COLO668 (cell line): ENCODE results near the gene PRUNE2.
"Not testable (repeated sequence)": the region's sequence is repeated elsewhere in the genome, so short reads cannot be mapped to it uniquely, and the experiment has no call there.

Experiments
- DNase-seq: peaks from one replicate; lab custom pipeline; 2025; ENCODE audit not compliant: unreplicated experiment; lab: John Stamatoyannopoulos, UW

Gene PRUNE2

DNA sequence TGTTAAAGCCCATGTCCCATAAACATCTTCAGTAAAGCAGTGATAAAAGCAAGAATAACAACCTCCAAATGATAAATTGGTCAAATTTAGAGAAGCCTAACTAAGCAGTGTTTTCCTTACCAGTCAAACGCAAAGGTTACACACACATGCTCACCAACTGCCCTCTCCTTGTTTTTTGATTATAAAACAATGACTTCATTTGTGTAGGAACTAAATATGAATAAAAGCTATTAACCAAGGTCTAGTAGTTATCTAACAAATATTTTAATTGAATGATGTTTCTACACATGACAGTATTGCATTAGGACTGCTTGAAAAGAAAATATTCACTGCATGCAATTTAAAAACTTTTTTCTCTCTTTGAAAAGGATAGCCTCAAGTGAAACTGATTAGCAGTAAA, 105.0 kb downstream of the PRUNE2 start:
- no peak for DNase-seq

DNA sequence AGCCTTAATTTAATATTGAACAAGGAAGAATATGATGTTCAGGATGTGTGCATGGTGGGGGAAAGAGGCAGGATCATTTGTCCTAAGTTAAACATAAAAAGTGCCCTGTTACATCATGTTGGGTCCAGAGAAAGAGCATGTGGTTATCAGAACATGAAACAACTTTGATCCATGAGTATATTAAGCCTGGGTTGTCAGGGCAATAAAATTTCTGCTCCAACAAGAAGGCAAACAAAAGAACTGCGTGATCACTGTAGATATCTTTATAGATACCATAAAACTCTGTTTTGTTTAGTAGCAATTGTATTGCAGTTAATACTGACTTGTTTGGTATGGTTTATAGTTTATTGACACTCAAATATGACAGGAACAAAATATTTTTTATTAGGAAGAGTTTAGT, 106.4 kb downstream of the PRUNE2 start:
- no peak for DNase-seq

GRCh38 chr9:76798527-76798926, 107.4 kb downstream of the PRUNE2 start:
- DNase-seq = no peak

GRCh38 chr9:76796296-76796695, 109.6 kb downstream of the PRUNE2 start:
- DNase-seq = no peak

- no peak for DNase-seq
Observed at GRCh38 chr9:76793784-76794431, 112.0 kb downstream of the PRUNE2 start.

GRCh38 chr9:76789840-76790239, 116.1 kb downstream of the PRUNE2 start:
- DNase-seq = no peak

- DNase-seq = no peak
Observed at GRCh38 chr9:76787677-76788076, 118.2 kb downstream of the PRUNE2 start.

DNA sequence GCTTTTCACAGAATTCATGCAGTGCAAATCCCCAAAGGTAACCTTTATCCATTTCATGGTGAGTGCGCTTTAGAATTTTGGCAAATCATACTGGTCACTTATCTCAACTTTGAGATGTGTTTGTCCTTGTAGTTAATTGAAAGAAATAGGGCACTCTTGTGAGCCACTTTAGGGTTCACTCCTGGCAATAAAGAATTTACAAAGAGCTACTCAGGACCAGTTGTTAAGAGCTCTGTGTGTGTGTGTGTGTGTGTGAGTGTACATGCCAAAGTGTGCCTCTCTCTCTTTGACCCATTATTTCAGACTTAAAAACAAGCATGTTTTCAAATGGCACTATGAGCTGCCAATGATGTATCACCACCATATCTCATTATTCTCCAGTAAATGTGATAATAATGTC, 120.4 kb downstream of the PRUNE2 start:
- no peak for DNase-seq

DNA sequence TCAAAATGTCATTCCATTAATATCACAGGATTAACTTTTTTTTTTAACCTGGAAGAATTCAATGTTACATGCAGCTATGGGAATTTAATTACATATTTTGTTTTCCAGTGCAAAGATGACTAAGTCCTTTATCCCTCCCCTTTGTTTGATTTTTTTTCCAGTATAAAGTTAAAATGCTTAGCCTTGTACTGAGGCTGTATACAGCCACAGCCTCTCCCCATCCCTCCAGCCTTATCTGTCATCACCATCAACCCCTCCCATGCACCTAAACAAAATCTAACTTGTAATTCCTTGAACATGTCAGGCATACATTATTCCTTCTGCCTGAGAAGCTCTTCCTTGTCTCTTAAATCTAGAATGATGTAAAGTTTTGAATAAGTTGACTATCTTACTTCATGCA, 121.0 kb downstream of the PRUNE2 start:
- DNase-seq = no peak

GRCh38 chr9:76772686-76773445, 133.0 kb downstream of the PRUNE2 start:
- no peak for DNase-seq

DNA sequence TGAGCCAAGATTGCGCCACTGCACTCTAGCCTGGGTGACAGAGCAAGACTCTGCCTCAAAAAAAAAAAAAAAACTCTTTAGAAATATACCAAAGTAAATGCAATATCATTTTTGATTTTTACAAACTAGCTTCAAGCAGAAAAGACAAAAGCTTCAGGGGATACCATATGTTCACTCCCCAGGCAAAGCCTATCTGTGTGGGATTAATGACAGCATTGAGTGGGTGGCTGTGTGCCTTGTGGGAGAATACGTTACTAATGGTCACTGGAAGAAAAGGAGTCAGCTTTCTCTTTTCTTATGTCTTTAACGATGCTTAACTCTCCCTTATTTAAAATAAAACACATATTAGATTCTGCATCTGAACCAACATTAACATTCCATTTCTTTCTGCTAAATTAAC, 139.8 kb downstream of the PRUNE2 start:
- no peak for DNase-seq

- no peak for DNase-seq
Observed at GRCh38 chr9:76764138-76764537, 141.8 kb downstream of the PRUNE2 start, which contains the start of gene PCA3. Gene PCA3, plus strand, starts transcription at chr9:76764438.

DNA sequence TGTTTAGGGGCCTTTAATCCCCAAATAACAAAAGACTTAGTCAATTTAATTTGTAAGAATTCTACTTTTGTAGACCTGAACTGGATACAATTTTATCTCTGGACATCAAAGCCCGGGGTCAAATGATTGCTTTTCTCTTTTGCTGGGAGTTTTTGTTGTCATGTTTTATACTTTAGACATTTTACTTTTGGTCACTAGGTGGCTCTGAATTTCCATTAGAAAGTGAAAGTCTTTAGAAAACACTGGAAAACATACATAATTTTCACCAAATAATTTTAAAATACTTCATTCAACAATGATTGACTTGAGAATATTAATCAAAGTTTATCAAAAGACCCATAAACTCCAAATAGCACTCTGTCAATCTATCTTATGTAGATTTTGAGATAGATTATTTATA, 144.5 kb downstream of the PRUNE2 start:
- DNase-seq = no peak

- DNase-seq = peak; percentile 86
Observed at GRCh38 chr9:76759732-76760131, 146.2 kb downstream of the PRUNE2 start.

DNA sequence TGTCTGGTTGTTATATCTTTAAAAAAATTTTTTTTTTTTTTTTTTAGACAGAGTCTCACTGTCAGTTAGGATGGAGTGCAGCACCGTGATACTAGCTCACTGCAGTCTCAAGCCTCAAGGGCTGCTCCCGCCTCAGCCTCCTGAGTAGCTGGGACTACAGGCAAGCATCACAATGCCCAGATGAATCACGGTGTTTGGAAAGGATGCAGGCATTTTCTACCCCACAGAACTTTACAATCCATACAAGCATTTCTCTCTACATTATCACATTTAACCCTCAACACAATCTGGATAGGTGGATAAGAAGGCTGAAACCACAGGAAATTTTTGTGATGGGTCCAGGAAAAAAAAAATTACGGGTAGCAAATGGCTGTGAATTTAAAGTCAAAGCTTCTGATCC, 147.4 kb downstream of the PRUNE2 start:
- DNase-seq = no peak

- no peak for DNase-seq
Observed at GRCh38 chr9:76756941-76757673, 148.8 kb downstream of the PRUNE2 start.

- peak; percentile 68 for DNase-seq
Observed at GRCh38 chr9:76756268-76756640, 149.7 kb downstream of the PRUNE2 start.

DNA sequence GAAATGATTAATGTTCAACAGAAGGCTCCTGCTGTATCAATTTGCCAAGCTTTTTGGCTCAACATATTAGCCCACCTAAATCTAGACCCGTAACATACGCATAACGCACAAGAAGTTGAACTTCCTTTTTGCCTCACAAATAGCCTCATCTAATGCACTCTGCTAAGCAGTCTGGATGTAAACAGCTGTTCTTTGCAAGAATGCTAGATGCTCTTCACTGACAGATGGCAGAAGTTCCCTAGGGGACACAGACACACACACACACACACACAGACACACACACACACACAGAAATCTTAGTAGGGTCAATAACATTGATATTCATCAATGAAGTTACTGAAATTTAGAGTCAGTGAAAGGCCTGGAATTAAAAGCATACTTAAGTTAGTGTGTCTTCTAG, 154.9 kb downstream of the PRUNE2 start:
- no peak for DNase-seq

GRCh38 chr9:76744336-76744735, 161.6 kb downstream of the PRUNE2 start:
- DNase-seq = no peak

- no peak for DNase-seq
Observed at GRCh38 chr9:76743931-76744330, 162.0 kb downstream of the PRUNE2 start.

- DNase-seq = not testable (repeated sequence)
Observed at GRCh38 chr9:76742890-76743289, 163.0 kb downstream of the PRUNE2 start.

DNA sequence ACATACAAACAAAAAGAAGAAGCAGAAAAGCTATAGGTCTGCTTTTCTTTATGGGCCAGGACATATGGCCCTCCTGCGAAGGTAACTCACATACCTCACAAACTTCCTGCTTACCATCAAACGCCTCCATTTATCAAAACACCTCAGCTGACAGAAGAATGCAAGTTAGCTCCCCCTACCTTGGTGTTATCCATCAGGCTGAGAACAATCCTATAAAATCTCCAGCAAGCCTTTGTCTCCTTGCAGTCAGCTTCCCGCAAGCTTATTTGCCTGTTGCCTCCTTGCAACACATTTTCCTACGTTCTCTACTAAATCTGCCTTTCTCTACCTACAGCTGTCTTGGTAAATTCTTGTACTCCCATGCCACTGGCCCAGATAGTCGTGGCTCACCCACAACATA, 164.4 kb downstream of the PRUNE2 start:
- DNase-seq = no peak
